ENCODE data around the gene GPR179.
A peak's percentile ranks its signal among the peaks of the same experiment; 100 is the strongest.

GPR179 gene

GRCh38 chr17:38354466-38354865 is 10.7 kb upstream of the GPR179 start:
- Histone ChIP-seq H3K27me3 (ENCODE audit: control insufficient read depth, low read length) (no peaks in the 10 kb centered on the region), H3K9me2 (replicated peaks; ENCODE audit: control insufficient read depth, low read length) (no peaks in the 10 kb centered on the region), H3K4me1 (ENCODE audit: control insufficient read depth, low read length) (peaks cover 38% of the 10 kb centered on the region), H3K79me2 (ENCODE audit: control insufficient read depth, low read length) (peaks cover 67% of the 10 kb centered on the region), H3K9me3 (ENCODE audit: control insufficient read depth, insufficient read depth, low read length) (no peaks in the 10 kb centered on the region), H3K4me3 (ENCODE audit: low read length) (peak overlapping the region; percentile 99), H3K27ac (ENCODE audit: low read depth, low read length) (no peak overlapping the region), H3K36me3 (ENCODE audit: control insufficient read depth, low read length) (no peaks in the 10 kb centered on the region), H3F3A (ENCODE audit: control insufficient read depth, insufficient read depth) (0 out of 2 replicates have a peak, but pooled peaks cover 5% of the 10 kb centered on the region), H4K20me1 (ENCODE audit: control insufficient read depth, insufficient read depth, low read depth, low read length) (peaks cover 5% of the 10 kb centered on the region), H3K4me2 (ENCODE audit: low read length) (peak overlapping the region; percentile 79)
- TF ChIP-seq, protein P1, sequence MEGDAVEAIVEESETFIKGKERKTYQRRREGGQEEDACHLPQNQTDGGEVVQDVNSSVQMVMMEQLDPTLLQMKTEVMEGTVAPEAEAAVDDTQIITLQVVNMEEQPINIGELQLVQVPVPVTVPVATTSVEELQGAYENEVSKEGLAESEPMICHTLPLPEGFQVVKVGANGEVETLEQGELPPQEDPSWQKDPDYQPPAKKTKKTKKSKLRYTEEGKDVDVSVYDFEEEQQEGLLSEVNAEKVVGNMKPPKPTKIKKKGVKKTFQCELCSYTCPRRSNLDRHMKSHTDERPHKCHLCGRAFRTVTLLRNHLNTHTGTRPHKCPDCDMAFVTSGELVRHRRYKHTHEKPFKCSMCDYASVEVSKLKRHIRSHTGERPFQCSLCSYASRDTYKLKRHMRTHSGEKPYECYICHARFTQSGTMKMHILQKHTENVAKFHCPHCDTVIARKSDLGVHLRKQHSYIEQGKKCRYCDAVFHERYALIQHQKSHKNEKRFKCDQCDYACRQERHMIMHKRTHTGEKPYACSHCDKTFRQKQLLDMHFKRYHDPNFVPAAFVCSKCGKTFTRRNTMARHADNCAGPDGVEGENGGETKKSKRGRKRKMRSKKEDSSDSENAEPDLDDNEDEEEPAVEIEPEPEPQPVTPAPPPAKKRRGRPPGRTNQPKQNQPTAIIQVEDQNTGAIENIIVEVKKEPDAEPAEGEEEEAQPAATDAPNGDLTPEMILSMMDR (IDR thresholded peaks at IDR 0.05; ENCODE audit: low read depth, low read length, poor library complexity, severe bottlenecking): no peak
- no peak for TF ChIP-seq EZH2phosphoT487 (IDR thresholded peaks at IDR 0.05; ENCODE audit: borderline replicate concordance, low read length)

GRCh38 chr17:38353668-38354067 is 9.9 kb upstream of the GPR179 start:
- Histone ChIP-seq H3K4me1 (ENCODE audit: control insufficient read depth, low read length) (peaks cover 41% of the 10 kb centered on the region), H3K4me2 (ENCODE audit: low read length) (peak overlapping the region; percentile 79), H3K79me2 (ENCODE audit: control insufficient read depth, low read length) (peaks cover 65% of the 10 kb centered on the region)

DNA sequence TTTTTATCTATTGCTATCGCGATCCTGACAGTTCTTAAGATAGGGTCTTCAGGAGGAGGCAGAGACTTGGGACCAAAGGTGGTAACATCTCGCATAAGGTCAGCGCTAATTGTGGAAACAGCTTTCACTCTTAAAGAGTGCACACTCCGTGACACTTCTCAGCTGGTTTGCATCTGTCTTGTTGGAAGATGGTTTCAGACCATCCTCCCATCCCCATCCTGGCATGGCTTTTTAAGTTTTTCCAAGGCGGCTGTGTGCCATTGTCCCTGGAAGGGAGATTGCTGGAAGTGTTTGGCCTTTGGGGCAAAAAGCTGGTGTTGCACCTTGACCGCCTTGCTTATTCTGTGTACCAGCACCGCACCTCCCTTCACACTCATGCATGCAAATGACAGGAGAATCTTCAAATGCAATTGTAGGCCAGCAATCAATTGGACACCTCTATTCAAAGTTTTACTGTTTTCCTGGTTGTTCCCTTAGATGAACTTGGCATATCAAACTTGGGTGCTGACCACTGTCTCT is 9.4 kb upstream of the GPR179 start:
- Histone ChIP-seq H3K79me2 (ENCODE audit: control insufficient read depth, low read length) (peaks cover 63% of the 10 kb centered on the region), H3K36me3 (ENCODE audit: control insufficient read depth, low read length) (no peaks in the 10 kb centered on the region), H3K9me2 (replicated peaks; ENCODE audit: control insufficient read depth, low read length) (no peaks in the 10 kb centered on the region), H3K4me3 (ENCODE audit: low read length) (peak overlapping the region; percentile 99), H4K20me1 (ENCODE audit: control insufficient read depth, insufficient read depth, low read depth, low read length) (peaks cover 5% of the 10 kb centered on the region), H3K4me2 (ENCODE audit: low read length) (peak overlapping the region; percentile 79), H3K9me3 (ENCODE audit: control insufficient read depth, insufficient read depth, low read length) (no peaks in the 10 kb centered on the region), H3F3A (ENCODE audit: control insufficient read depth, insufficient read depth) (0 out of 2 replicates have a peak, but pooled peaks cover 6% of the 10 kb centered on the region), H3K27me3 (ENCODE audit: control insufficient read depth, low read length) (no peaks in the 10 kb centered on the region), H3K4me1 (ENCODE audit: control insufficient read depth, low read length) (peaks cover 41% of the 10 kb centered on the region), H3K27ac (ENCODE audit: low read depth, low read length) (no peak overlapping the region)
- no peak for TF ChIP-seq EZH2phosphoT487 (IDR thresholded peaks at IDR 0.05; ENCODE audit: borderline replicate concordance, low read length)
- TF ChIP-seq, protein P1 (IDR thresholded peaks at IDR 0.05; ENCODE audit: low read depth, low read length, poor library complexity, severe bottlenecking): no peak

More at GRCh38 chr17:38353668-38354067, 9.9 kb upstream of the GPR179 start:
- 0 out of 2 replicates have a peak, but pooled peaks cover 6% of the 10 kb centered on the region for H3F3A ChIP-seq (ENCODE audit: control insufficient read depth, insufficient read depth)
- H3K9me3 ChIP-seq (ENCODE audit: control insufficient read depth, insufficient read depth, low read length): no peaks in the 10 kb centered on the region
- H3K9me2 ChIP-seq (replicated peaks; ENCODE audit: control insufficient read depth, low read length): no peaks in the 10 kb centered on the region
- no peak for TF ChIP-seq EZH2phosphoT487 (IDR thresholded peaks at IDR 0.05; ENCODE audit: borderline replicate concordance, low read length)
- TF ChIP-seq, protein P1 (IDR thresholded peaks at IDR 0.05; ENCODE audit: low read depth, low read length, poor library complexity, severe bottlenecking): no peak
- H4K20me1 ChIP-seq (ENCODE audit: control insufficient read depth, insufficient read depth, low read depth, low read length): peaks cover 5% of the 10 kb centered on the region
- H3K27me3 ChIP-seq (ENCODE audit: control insufficient read depth, low read length): no peaks in the 10 kb centered on the region
- no peaks in the 10 kb centered on the region for H3K36me3 ChIP-seq (ENCODE audit: control insufficient read depth, low read length)
- no peak overlapping the region for H3K27ac ChIP-seq (ENCODE audit: low read depth, low read length)
- H3K4me3 ChIP-seq (ENCODE audit: low read length): peak overlapping the region; percentile 99
